ENCODE data around the gene SORCS1.

The SORCS1 gene

DNA sequence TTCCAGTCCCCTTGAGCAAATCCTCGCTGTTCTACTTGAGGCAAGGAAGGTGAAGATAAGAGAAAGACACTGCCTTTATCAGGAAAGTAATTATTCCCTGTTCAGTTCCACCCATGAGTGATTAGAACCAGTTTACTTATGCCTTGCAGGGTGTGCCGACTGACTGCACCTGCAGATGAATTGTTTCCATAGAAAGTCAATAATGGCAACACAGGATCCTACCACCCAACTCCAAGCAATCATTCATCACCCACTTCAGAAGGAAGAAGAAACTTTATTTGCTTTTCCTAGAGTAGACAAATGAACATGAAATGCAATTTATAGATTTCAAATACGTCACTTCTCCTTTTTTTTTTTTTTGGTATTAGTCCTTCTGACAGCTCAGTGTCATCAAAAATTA, 383.9 kb downstream of the SORCS1 start:
- no peaks in the 10 kb centered on the region for H3K36me3 ChIP-seq (ENCODE audit: control insufficient read depth, insufficient read depth, low read length)
- no peaks in the 10 kb centered on the region for H3K4me1 ChIP-seq (ENCODE audit: control insufficient read depth, insufficient read depth, low read length, poor library complexity, severe bottlenecking)
- 71 to 93% methylated on average over 1 to 2 of the region's 3 CpGs for WGBS, 2 experiments (ENCODE audit: insufficient coverage in 2 of 2)
- H3K9me3 ChIP-seq (ENCODE audit: control insufficient read depth, low read length): no peaks in the 10 kb centered on the region
- H3K4me3 ChIP-seq (ENCODE audit: extremely low read depth, insufficient read depth, low read length, poor library complexity, severe bottlenecking): no peak overlapping the region
- H3K27ac ChIP-seq (ENCODE audit: low read depth, low read length, severe bottlenecking): no peak overlapping the region

DNA sequence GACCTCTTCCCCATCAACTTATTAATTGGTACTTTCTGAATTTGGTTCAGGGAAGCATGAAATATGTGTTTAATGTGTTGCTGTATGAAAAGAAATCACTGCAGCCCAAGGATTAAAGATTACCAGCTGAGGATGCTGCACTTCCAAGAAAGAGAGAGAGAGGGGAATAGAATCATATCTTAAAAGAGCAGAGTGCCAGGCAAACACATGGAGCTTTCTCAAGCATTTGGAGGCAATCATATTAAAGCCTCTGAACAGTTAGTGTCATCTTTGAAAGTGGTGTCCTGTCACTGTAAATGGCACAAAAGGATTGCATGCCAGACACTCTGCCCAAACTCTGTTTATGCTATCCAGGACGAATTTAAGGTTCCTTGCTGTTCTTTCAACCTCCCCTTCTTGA, 386.7 kb downstream of the SORCS1 start:
- no CpG with 5 or more reads among the region's 1 CpG for WGBS, 2 experiments (ENCODE audit: insufficient coverage in 2 of 2)
- no peaks in the 10 kb centered on the region for H3K4me1 ChIP-seq (ENCODE audit: control insufficient read depth, insufficient read depth, low read length, poor library complexity, severe bottlenecking)
- no peaks in the 10 kb centered on the region for H3K36me3 ChIP-seq (ENCODE audit: control insufficient read depth, insufficient read depth, low read length)
- H3K9me3 ChIP-seq (ENCODE audit: control insufficient read depth, low read length): no peaks in the 10 kb centered on the region
- no peak overlapping the region for H3K4me3 ChIP-seq (ENCODE audit: extremely low read depth, insufficient read depth, low read length, poor library complexity, severe bottlenecking)
- H3K27ac ChIP-seq (ENCODE audit: low read depth, low read length, severe bottlenecking): no peak overlapping the region

DNA sequence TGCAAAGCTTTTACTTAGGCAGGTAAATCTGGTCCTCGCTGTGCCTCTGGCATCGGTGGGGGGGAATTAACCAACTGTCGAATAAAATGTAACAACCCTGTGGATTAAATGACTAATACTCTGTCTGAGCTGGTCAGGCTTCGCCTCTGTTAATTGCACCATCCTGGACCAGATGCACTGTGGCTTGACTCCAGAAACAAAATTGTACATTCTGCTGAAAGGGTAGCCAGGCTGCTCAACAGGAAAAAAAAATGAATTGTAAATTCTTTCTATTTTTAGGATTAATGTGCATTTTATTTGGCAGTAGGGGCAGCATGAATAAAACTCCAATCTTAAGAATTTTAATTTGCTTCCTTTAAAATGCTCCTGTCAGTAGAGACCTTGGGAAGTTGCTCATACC, 389.4 kb downstream of the SORCS1 start:
- H3K4me1 ChIP-seq (ENCODE audit: control insufficient read depth, insufficient read depth, low read length, poor library complexity, severe bottlenecking): no peaks in the 10 kb centered on the region
- no peaks in the 10 kb centered on the region for H3K36me3 ChIP-seq (ENCODE audit: control insufficient read depth, insufficient read depth, low read length)
- H3K4me3 ChIP-seq (ENCODE audit: extremely low read depth, insufficient read depth, low read length, poor library complexity, severe bottlenecking): no peak overlapping the region
- WGBS, 2 experiments (ENCODE audit: insufficient coverage in 2 of 2): 85 to 95% methylated on average over 4 of the region's 4 CpGs
- H3K9me3 ChIP-seq (ENCODE audit: control insufficient read depth, low read length): no peaks in the 10 kb centered on the region
- H3K27ac ChIP-seq (ENCODE audit: low read depth, low read length, severe bottlenecking): no peak overlapping the region

GRCh38 chr10:106772957-106773356, 391.5 kb downstream of the SORCS1 start:
- WGBS, 2 experiments (ENCODE audit: insufficient coverage in 2 of 2): 67 to 86% methylated on average over 1 to 2 of the region's 2 CpGs
- H3K4me1 ChIP-seq (ENCODE audit: control insufficient read depth, insufficient read depth, low read length, poor library complexity, severe bottlenecking): no peaks in the 10 kb centered on the region
- H3K27ac ChIP-seq (ENCODE audit: low read depth, low read length, severe bottlenecking): no peak overlapping the region
- H3K36me3 ChIP-seq (ENCODE audit: control insufficient read depth, insufficient read depth, low read length): no peaks in the 10 kb centered on the region
- no peaks in the 10 kb centered on the region for H3K9me3 ChIP-seq (ENCODE audit: control insufficient read depth, low read length)
- no peak overlapping the region for H3K4me3 ChIP-seq (ENCODE audit: extremely low read depth, insufficient read depth, low read length, poor library complexity, severe bottlenecking)

- Histone ChIP-seq H3K4me1 (ENCODE audit: control insufficient read depth, insufficient read depth, low read length, poor library complexity, severe bottlenecking) (no peaks in the 10 kb centered on the region), H3K36me3 (ENCODE audit: control insufficient read depth, insufficient read depth, low read length) (no peaks in the 10 kb centered on the region), H3K27ac (ENCODE audit: low read depth, low read length, severe bottlenecking) (no peak overlapping the region), H3K9me3 (ENCODE audit: control insufficient read depth, low read length) (no peaks in the 10 kb centered on the region), H3K4me3 (ENCODE audit: extremely low read depth, insufficient read depth, low read length, poor library complexity, severe bottlenecking) (no peak overlapping the region)
- 89% methylated on average over 1 of the region's 2 CpGs; no CpG with 5 or more reads in 1 of the 2 experiments for WGBS, 2 experiments (ENCODE audit: insufficient coverage in 2 of 2)
These were observed 393.4 kb downstream of the SORCS1 start for GRCh38 chr10:106771154-106771553.

- Histone ChIP-seq H3K36me3 (ENCODE audit: control insufficient read depth, insufficient read depth, low read length) (no peaks in the 10 kb centered on the region), H3K4me3 (ENCODE audit: extremely low read depth, insufficient read depth, low read length, poor library complexity, severe bottlenecking) (no peak overlapping the region), H3K4me1 (ENCODE audit: control insufficient read depth, insufficient read depth, low read length, poor library complexity, severe bottlenecking) (no peaks in the 10 kb centered on the region), H3K9me3 (ENCODE audit: control insufficient read depth, low read length) (no peaks in the 10 kb centered on the region), H3K27ac (ENCODE audit: low read depth, low read length, severe bottlenecking) (no peak overlapping the region)
These were observed 396.3 kb downstream of the SORCS1 start for GRCh38 chr10:106768204-106768603.

DNA sequence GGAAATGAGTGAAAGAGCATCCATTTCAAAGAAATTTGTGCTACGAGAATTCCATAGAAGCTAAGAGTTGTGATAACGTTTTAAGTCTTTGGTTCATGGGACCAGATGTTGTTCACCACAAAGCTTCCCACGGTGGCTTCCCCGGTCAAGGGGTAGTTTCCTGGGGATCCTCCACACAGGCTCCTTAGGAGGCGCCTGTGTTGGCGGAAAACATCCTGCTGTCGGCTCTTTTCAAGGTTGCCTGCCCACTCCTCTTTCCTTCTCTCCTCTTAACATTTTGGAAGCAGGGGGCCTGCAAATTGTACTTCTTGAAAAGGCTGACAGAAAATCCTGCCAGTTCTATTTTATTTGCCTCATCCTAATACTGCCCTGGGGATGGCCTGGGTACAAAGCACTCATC, 398.6 kb downstream of the SORCS1 start:
- WGBS, 2 experiments (ENCODE audit: insufficient coverage in 2 of 2): 60 to 75% methylated on average over 7 of the region's 7 CpGs
- no peaks in the 10 kb centered on the region for H3K9me3 ChIP-seq (ENCODE audit: control insufficient read depth, low read length)
- no peak overlapping the region for H3K4me3 ChIP-seq (ENCODE audit: extremely low read depth, insufficient read depth, low read length, poor library complexity, severe bottlenecking)
- no peaks in the 10 kb centered on the region for H3K4me1 ChIP-seq (ENCODE audit: control insufficient read depth, insufficient read depth, low read length, poor library complexity, severe bottlenecking)
- H3K27ac ChIP-seq (ENCODE audit: low read depth, low read length, severe bottlenecking): no peak overlapping the region
- H3K36me3 ChIP-seq (ENCODE audit: control insufficient read depth, insufficient read depth, low read length): no peaks in the 10 kb centered on the region

DNA sequence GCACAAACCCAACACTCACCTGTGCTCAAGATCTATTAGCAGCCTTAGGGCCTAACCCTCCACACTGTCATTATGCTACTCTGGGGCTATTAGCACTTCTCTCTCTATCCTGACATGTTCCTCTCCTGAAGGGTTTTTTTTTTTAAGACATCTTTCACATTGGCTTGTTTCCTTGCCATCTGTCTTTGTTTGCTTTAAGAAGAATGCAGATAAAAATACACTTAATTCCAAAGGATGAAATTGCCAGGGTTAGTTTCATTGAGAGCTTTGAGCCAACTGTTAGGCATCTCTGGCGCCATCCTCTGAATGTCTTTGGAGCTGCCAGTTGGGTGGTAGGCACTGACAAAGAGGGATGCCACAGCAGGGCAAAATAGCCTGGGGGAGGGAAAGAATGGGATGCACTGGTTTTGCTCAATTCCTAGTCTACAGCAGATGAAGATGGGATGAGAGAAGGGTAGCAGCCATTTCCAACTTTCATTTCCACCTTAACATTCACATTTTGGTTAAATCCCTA, 399.2 kb downstream of the SORCS1 start:
- no peaks in the 10 kb centered on the region for H3K9me3 ChIP-seq (ENCODE audit: control insufficient read depth, low read length)
- no peaks in the 10 kb centered on the region for H3K4me1 ChIP-seq (ENCODE audit: control insufficient read depth, insufficient read depth, low read length, poor library complexity, severe bottlenecking)
- H3K27ac ChIP-seq (ENCODE audit: low read depth, low read length, severe bottlenecking): no peak overlapping the region
- no peaks in the 10 kb centered on the region for H3K36me3 ChIP-seq (ENCODE audit: control insufficient read depth, insufficient read depth, low read length)
- WGBS, 2 experiments (ENCODE audit: insufficient coverage in 2 of 2): 83 to 100% methylated on average over 1 of the region's 1 CpG
- H3K4me3 ChIP-seq (ENCODE audit: extremely low read depth, insufficient read depth, low read length, poor library complexity, severe bottlenecking): no peak overlapping the region

DNA sequence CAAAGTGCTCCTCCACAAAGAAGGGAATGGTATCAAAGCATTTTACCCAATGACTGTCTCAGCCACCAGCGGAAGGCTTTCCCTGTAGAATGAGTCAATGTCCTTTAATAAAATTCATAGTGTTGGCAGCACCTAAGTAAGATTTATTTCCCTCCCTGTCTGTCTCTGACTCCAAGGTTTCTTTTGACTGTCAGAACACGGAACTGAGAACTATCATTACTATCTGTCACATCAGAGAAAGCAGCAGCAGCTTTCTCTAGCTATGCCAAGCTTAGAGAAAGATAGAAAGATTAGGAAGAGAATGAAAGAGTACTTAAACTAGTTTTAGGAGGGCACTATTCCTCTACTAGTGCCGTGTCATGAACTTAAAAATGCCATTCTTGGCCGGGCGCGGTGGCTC, 400.1 kb downstream of the SORCS1 start:
- no peak overlapping the region for H3K27ac ChIP-seq (ENCODE audit: low read depth, low read length, severe bottlenecking)
- H3K4me3 ChIP-seq (ENCODE audit: extremely low read depth, insufficient read depth, low read length, poor library complexity, severe bottlenecking): no peak overlapping the region
- 84 to 93% methylated on average over 5 of the region's 6 CpGs for WGBS, 2 experiments (ENCODE audit: insufficient coverage in 2 of 2)

GRCh38 chr10:106761906-106762305, 402.6 kb downstream of the SORCS1 start:
- Histone ChIP-seq H3K27ac (ENCODE audit: low read depth, low read length, severe bottlenecking) (no peak overlapping the region), H3K36me3 (ENCODE audit: control insufficient read depth, insufficient read depth, low read length) (no peaks in the 10 kb centered on the region), H3K9me3 (ENCODE audit: control insufficient read depth, low read length) (no peaks in the 10 kb centered on the region), H3K4me3 (ENCODE audit: extremely low read depth, insufficient read depth, low read length, poor library complexity, severe bottlenecking) (no peak overlapping the region), H3K4me1 (ENCODE audit: control insufficient read depth, insufficient read depth, low read length, poor library complexity, severe bottlenecking) (no peaks in the 10 kb centered on the region)
- 86 to 90% methylated on average over 3 of the region's 4 CpGs for WGBS, 2 experiments (ENCODE audit: insufficient coverage in 2 of 2)

More for the DNA sequence above, 400.1 kb downstream of the SORCS1 start:
- no peaks in the 10 kb centered on the region for H3K4me1 ChIP-seq (ENCODE audit: control insufficient read depth, insufficient read depth, low read length, poor library complexity, severe bottlenecking)
- H3K9me3 ChIP-seq (ENCODE audit: control insufficient read depth, low read length): no peaks in the 10 kb centered on the region
- H3K36me3 ChIP-seq (ENCODE audit: control insufficient read depth, insufficient read depth, low read length): no peaks in the 10 kb centered on the region

DNA sequence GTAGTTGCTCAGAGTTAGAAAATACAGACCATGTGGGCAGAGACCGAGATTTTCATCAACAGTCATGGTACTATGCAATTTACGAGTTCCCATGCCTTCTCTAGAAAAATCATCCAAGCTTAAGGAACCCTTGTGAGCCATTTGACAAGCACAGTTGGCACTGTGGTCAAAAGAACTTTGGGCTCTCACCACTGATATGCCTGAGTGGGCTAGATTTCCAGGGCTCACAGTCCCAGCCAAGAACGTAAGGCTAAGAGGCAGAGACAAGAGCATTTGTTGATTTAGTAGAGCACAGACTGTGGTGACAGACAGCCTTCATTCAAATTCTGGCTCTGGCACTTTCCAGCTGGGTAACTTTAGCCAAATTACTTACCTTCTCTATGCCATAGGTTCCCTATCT, 407.0 kb downstream of the SORCS1 start:
- Histone ChIP-seq H3K4me3 (ENCODE audit: extremely low read depth, insufficient read depth, low read length, poor library complexity, severe bottlenecking) (no peak overlapping the region), H3K27ac (ENCODE audit: low read depth, low read length, severe bottlenecking) (no peak overlapping the region), H3K9me3 (ENCODE audit: control insufficient read depth, low read length) (peaks cover 4% of the 10 kb centered on the region), H3K36me3 (ENCODE audit: control insufficient read depth, insufficient read depth, low read length) (no peaks in the 10 kb centered on the region), H3K4me1 (ENCODE audit: control insufficient read depth, insufficient read depth, low read length, poor library complexity, severe bottlenecking) (no peaks in the 10 kb centered on the region)
- 84 to 88% methylated on average over 2 to 3 of the region's 3 CpGs for WGBS, 2 experiments (ENCODE audit: insufficient coverage in 2 of 2)

Measured in mesodermal cell (in vitro differentiated cells).